Neuronal stem cell (in vitro differentiated cells): ENCODE results near the gene ABCC4.

Experiments used
- DNase-seq: peaks from one replicate; pipeline ENCODE4 v3.0.0-alpha.2; 2013; ENCODE audit warnings: low spot score
- H2AFZ ChIP-seq: one replicate; pipeline ENCODE4 v1.6.1; 2013; ENCODE audit warnings: mild to moderate bottlenecking, low read length, inconsistent platforms
- H2AK5ac ChIP-seq: 2 replicates; pipeline ENCODE4 v1.6.1; 2013; ENCODE audit warnings: low read depth, mild to moderate bottlenecking, inconsistent platforms, low read length, moderate library complexity, mixed read lengths
- H2BK120ac ChIP-seq: 2 replicates; pipeline ENCODE4 v1.6.1; 2013; ENCODE audit warnings: low read depth, mild to moderate bottlenecking, inconsistent platforms, low read length, moderate library complexity, mixed read lengths
- H2BK12ac ChIP-seq: one replicate; pipeline ENCODE4 v1.6.1; 2013; ENCODE audit warnings: low read length, inconsistent platforms
- H2BK15ac ChIP-seq: 2 replicates; pipeline ENCODE4 v1.6.1; 2013; ENCODE audit warnings: mild to moderate bottlenecking, low read length, inconsistent platforms, mixed read lengths
- H2BK5ac ChIP-seq: one replicate; pipeline ENCODE4 v1.6.1; 2013; ENCODE audit warnings: inconsistent platforms, mild to moderate bottlenecking, low read length, moderate library complexity
- H3K14ac ChIP-seq: one replicate; pipeline ENCODE4 v1.6.1; 2013; ENCODE audit warnings: low read length, inconsistent platforms
- H3K18ac ChIP-seq: 2 replicates; pipeline ENCODE4 v1.6.1; 2013; ENCODE audit warnings: low read length, inconsistent platforms
- H3K23ac ChIP-seq: 2 replicates; pipeline ENCODE4 v1.6.1; 2013; ENCODE audit warnings: low read depth, mild to moderate bottlenecking, mixed read lengths, low read length, inconsistent platforms; ENCODE audit not compliant: poor library complexity
- H3K27ac ChIP-seq: replicated peaks from 3 replicates; pipeline ENCODE4 v1.5.1; 2013; ENCODE audit warnings: low read length, inconsistent platforms
- H3K27me3 ChIP-seq, 3 experiments: 2 replicates each; pipeline ENCODE4 v1.6.1; 2013; ENCODE audit warnings: low read length in 3 of 3, mild to moderate bottlenecking in 2 of 3, inconsistent platforms in 1 of 3, low read depth in 1 of 3, mixed read lengths in 1 of 3, moderate library complexity in 1 of 3; ENCODE audit not compliant: control insufficient read depth in 3 of 3, insufficient read depth in 3 of 3
- H3K36me3 ChIP-seq, 2 donors: replicated peaks in 1 of 2; 2 replicates each; pipeline ENCODE4 v1.6.1; 2013; ENCODE audit warnings: low read length in 2 of 2; ENCODE audit not compliant: control insufficient read depth in 2 of 2, insufficient read depth in 2 of 2
- H3K4ac ChIP-seq: 2 replicates; pipeline ENCODE4 v1.6.1; 2013; ENCODE audit warnings: inconsistent platforms, mild to moderate bottlenecking, low read length, moderate library complexity
- H3K4me1 ChIP-seq, 2 donors: 1 replicate in 1 of 2; 2 replicates in 1 of 2; pipeline ENCODE4 v1.6.1; 2013; ENCODE audit warnings: low read length in 2 of 2, low read depth in 1 of 2; ENCODE audit not compliant: control insufficient read depth in 2 of 2, insufficient read depth in 1 of 2
- H3K4me2 ChIP-seq: one replicate; pipeline ENCODE4 v1.6.1; 2013; ENCODE audit warnings: mild to moderate bottlenecking, low read length, inconsistent platforms; ENCODE audit not compliant: insufficient read depth, poor library complexity, severe bottlenecking
- H3K4me3 ChIP-seq, 2 donors: 2 replicates each; pipeline ENCODE4 v1.5.1; 2013; ENCODE audit warnings: low read length in 2 of 2, mild to moderate bottlenecking in 2 of 2, inconsistent platforms in 1 of 2, moderate library complexity in 1 of 2
- H3K79me1 ChIP-seq: one replicate; pipeline ENCODE4 v1.6.1; 2013; ENCODE audit warnings: low read depth, mild to moderate bottlenecking, inconsistent platforms, low read length, moderate library complexity
- H3K9ac ChIP-seq: one replicate; pipeline ENCODE4 v1.6.1; 2013; ENCODE audit warnings: mild to moderate bottlenecking, low read depth, low read length, inconsistent platforms; ENCODE audit not compliant: poor library complexity
- H3K9me3 ChIP-seq, 2 donors: replicated peaks in 1 of 2; 2 replicates each; pipeline versions ENCODE3 to v1.6.1; 2013; ENCODE audit warnings: low read length in 2 of 2, mild to moderate bottlenecking in 2 of 2, inconsistent platforms in 1 of 2, low read depth in 1 of 2, mixed read lengths in 1 of 2, moderate library complexity in 1 of 2; ENCODE audit not compliant: control insufficient read depth in 2 of 2, insufficient read depth in 1 of 2
- H4K8ac ChIP-seq: one replicate; pipeline ENCODE4 v1.6.1; 2013; ENCODE audit warnings: low read depth, mild to moderate bottlenecking, inconsistent platforms, low read length, moderate library complexity
- H4K91ac ChIP-seq: one replicate; pipeline ENCODE4 v1.6.1; 2013; ENCODE audit warnings: low read length, low read depth, mild to moderate bottlenecking, inconsistent platforms; ENCODE audit not compliant: poor library complexity
- WGBS, 2 donors: extraction: QIAGEN DNeasy Blood & Tissue Kit; methylation state at CpG; one replicate each; pipeline ENCODE4 v1.1.7; 2013; ENCODE audit warnings: missing lambda C conversion rate in 2 of 2, mixed read lengths in 1 of 2; ENCODE audit not compliant: insufficient read length in 2 of 2, insufficient replicate concordance in 1 of 2; ENCODE audit errors: extremely low coverage in 2 of 2; 5-methylcytosine and 5-hydroxymethylcytosine counted together

The ABCC4 gene

GRCh38 chr13:95222733-95223018 lies 78.6 kb downstream of the ABCC4 start:
- H4K91ac ChIP-seq, result no peak overlapping the region
- peaks cover 0 to 3% of the 10 kb centered on the region in 2 donors for H3K36me3 ChIP-seq
- no peak overlapping the region for H4K8ac ChIP-seq
- no peak overlapping the region for H3K18ac ChIP-seq
- no peaks in the 10 kb centered on the region for H3K79me1 ChIP-seq
- no peak overlapping the region for H3K14ac ChIP-seq
- no peak overlapping the region for H2BK5ac ChIP-seq
- H2BK15ac ChIP-seq, result no peak overlapping the region
- no peak overlapping the region for H3K27ac ChIP-seq
- no peak overlapping the region for H2AFZ ChIP-seq
- H3K9me3 ChIP-seq, result no peaks in the 10 kb centered on the region
- no peak overlapping the region for H3K9ac ChIP-seq
- WGBS, 2 donors, result no CpG with 5 or more reads among the region's 4 CpGs
- H2AK5ac ChIP-seq, result no peak overlapping the region
- H3K4me1 ChIP-seq, result no peaks in the 10 kb centered on the region
- H3K4me3 ChIP-seq, result no peak overlapping the region
- H3K23ac ChIP-seq, result no peak overlapping the region
- H3K4ac ChIP-seq, result no peak overlapping the region
- no peaks in the 10 kb centered on the region for H3K27me3 ChIP-seq
- H3K4me2 ChIP-seq, result no peak overlapping the region
- no peak overlapping the region for H2BK12ac ChIP-seq
- no peak for DNase-seq
- no peak overlapping the region for H2BK120ac ChIP-seq

- Histone ChIP-seq H3K23ac (peak overlapping the region; percentile 45), H3K14ac (no peak overlapping the region), H4K91ac (no peak overlapping the region), H3K4me3 (no peak overlapping the region), H3K9ac (no peak overlapping the region), H2AK5ac (peak overlapping the region; percentile 64), H3K27me3 (no peaks in the 10 kb centered on the region), H3K27ac (no peak overlapping the region), H3K36me3 (peaks cover 0 to 3% of the 10 kb centered on the region in 2 donors), H3K79me1 (no peaks in the 10 kb centered on the region), H2BK15ac (no peak overlapping the region), H2AFZ (no peak overlapping the region), H2BK12ac (no peak overlapping the region), H3K9me3 (no peaks in the 10 kb centered on the region), H3K4me2 (no peak overlapping the region), H2BK120ac (no peak overlapping the region), H3K4ac (no peak overlapping the region), H3K4me1 (no peaks in the 10 kb centered on the region), H4K8ac (no peak overlapping the region), H2BK5ac (no peak overlapping the region), H3K18ac (no peak overlapping the region)
- no peak for DNase-seq
- no CpG with 5 or more reads among the region's 8 CpGs for WGBS, 2 donors
Measured at GRCh38 chr13:95221971-95222732, 79.1 kb downstream of the ABCC4 start.

GRCh38 chr13:95220611-95221010 lies 80.6 kb downstream of the ABCC4 start:
- Histone ChIP-seq H4K91ac (no peak overlapping the region), H2AK5ac (no peak overlapping the region), H4K8ac (no peak overlapping the region), H2BK120ac (no peak overlapping the region), H3K14ac (no peak overlapping the region), H2BK15ac (no peak overlapping the region), H3K18ac (no peak overlapping the region), H2BK12ac (no peak overlapping the region), H2AFZ (no peak overlapping the region), H3K36me3 (peaks cover 0 to 3% of the 10 kb centered on the region in 2 donors), H3K27me3 (no peaks in the 10 kb centered on the region), H3K4me3 (no peak overlapping the region), H3K4me2 (no peak overlapping the region), H3K9ac (no peak overlapping the region), H3K4ac (no peak overlapping the region), H3K27ac (no peak overlapping the region), H3K79me1 (no peaks in the 10 kb centered on the region), H3K9me3 (no peaks in the 10 kb centered on the region), H3K4me1 (no peaks in the 10 kb centered on the region), H3K23ac (no peak overlapping the region), H2BK5ac (no peak overlapping the region)
- WGBS, 2 donors, result no CpG with 5 or more reads among the region's 1 CpG
- no peak for DNase-seq

GRCh38 chr13:95217920-95218830 lies 83.1 kb downstream of the ABCC4 start:
- no peak overlapping the region for H2BK120ac ChIP-seq

More at GRCh38 chr13:95217920-95218830, 83.1 kb downstream of the ABCC4 start:
- peaks cover 0 to 3% of the 10 kb centered on the region in 2 donors for H3K36me3 ChIP-seq
- H2AK5ac ChIP-seq, result no peak overlapping the region
- H2BK12ac ChIP-seq, result no peak overlapping the region
- no peak overlapping the region for H4K91ac ChIP-seq
- no peaks in the 10 kb centered on the region for H3K79me1 ChIP-seq
- H3K9ac ChIP-seq, result no peak overlapping the region
- H3K9me3 ChIP-seq, result no peaks in the 10 kb centered on the region
- H3K27me3 ChIP-seq, result no peaks in the 10 kb centered on the region
- H3K18ac ChIP-seq, result no peak overlapping the region
- no CpG with 5 or more reads among the region's 6 CpGs for WGBS, 2 donors
- H3K4ac ChIP-seq, result no peak overlapping the region
- H3K23ac ChIP-seq, result no peak overlapping the region
- no peak overlapping the region for H3K4me2 ChIP-seq
- H2AFZ ChIP-seq, result no peak overlapping the region
- no peak for DNase-seq
- no peaks in the 10 kb centered on the region for H3K4me1 ChIP-seq
- no peak overlapping the region for H3K14ac ChIP-seq
- H3K27ac ChIP-seq, result no peak overlapping the region
- H3K4me3 ChIP-seq, result no peak overlapping the region
- H2BK15ac ChIP-seq, result no peak overlapping the region
- H2BK5ac ChIP-seq, result no peak overlapping the region
- H4K8ac ChIP-seq, result no peak overlapping the region
